K562 treated with DMSO at 1 percent for 4 hours (cell line): Measurements from ENCODE around the gene MPST. TPM values are rescaled to one million over a fixed set of nuclear protein-coding genes. Genes with fewer than 3 reads are reported as not detected.

Experiments used
- total RNA-seq: library from RNA; unstranded; fragments of 300-600 nt; gene quantifications from 2 replicates; pipeline ENCODE4 v1.2.3, GENCODE V29; 2022; ENCODE audit not compliant: insufficient read depth

Gene MPST
- 144 and 150 TPM in 2 replicates for total RNA-seq

GRCh38 chr22:37019309-37020191, at the start of gene MPST, which contains the start of gene TST:
Gene MPST, plus strand, starts transcription at chr22:37019742. Its CDS starts 95 bp downstream, at chr22:37019837.
Gene TST, minus strand, starts transcription at chr22:37019447. Its CDS starts 715 bp downstream, at chr22:37018732.

GRCh38 chr22:37051391-37052385, 32.1 kb downstream of the MPST start, which contains the start of gene KCTD17:
Gene KCTD17, plus strand, starts transcription at chr22:37051742. Its CDS starts 19 bp downstream, at chr22:37051761.

Other genes starting within 250 kb of the MPST start
- 2.6 and 2.7 TPM in 2 replicates for gene IFT27, start 243.6 kb upstream of the MPST start, total RNA-seq
- not detected in 2 replicates for gene PVALB, start 202.7 kb upstream of the MPST start, total RNA-seq
- 2.8 and 4.9 TPM in 2 replicates for gene NCF4, start 158.7 kb upstream of the MPST start, total RNA-seq
- gene CSF2RB, start 106.1 kb upstream of the MPST start, total RNA-seq = 0.50 and 1.9 TPM in 2 replicates
- 40.7 and 53.3 TPM in 2 replicates for gene TST, start 295 bp upstream of the MPST start, total RNA-seq
- not detected in 2 replicates for gene KCTD17, start 32.0 kb downstream of the MPST start, total RNA-seq
- gene TMPRSS6, start 90.0 kb downstream of the MPST start, total RNA-seq = not detected in 2 replicates
- gene IL2RB, start 130.2 kb downstream of the MPST start, total RNA-seq = 0.87 and 0.94 TPM in 2 replicates
- gene C1QTNF6, start 168.5 kb downstream of the MPST start, total RNA-seq = 1.4 and 1.5 TPM in 2 replicates
- 0.37 TPM in 1 of 2 replicates, not detected in the other for gene SSTR3, start 192.7 kb downstream of the MPST start, total RNA-seq
- gene RAC2, start 224.5 kb downstream of the MPST start, total RNA-seq = 297 and 337 TPM in 2 replicates